CD14-positive monocyte (primary cell): Measurements from ENCODE around the gene RGS7. TPM values are rescaled to one million over a fixed set of nuclear protein-coding genes. Genes with fewer than 3 reads are reported as not detected.

Experiments used
- DNase-seq, 3 donors: peaks; one replicate each; pipeline ENCODE4 v3.0.0-alpha.2; 2011 to 2022
- H2AFZ ChIP-seq: 2 replicates; pipeline ENCODE4 v1.6.0; 2012; ENCODE audit warnings: mild to moderate bottlenecking, low read depth, low read length, inconsistent platforms; ENCODE audit not compliant: insufficient read depth, poor library complexity, severe bottlenecking
- H3K27ac ChIP-seq, 2 donors: 1 replicate in 1 of 2; 2 replicates in 1 of 2; pipeline ENCODE4 v1.5.1; 2012 to 2013; ENCODE audit warnings: low read length in 2 of 2, control low read depth in 1 of 2, inconsistent platforms in 1 of 2, low read depth in 1 of 2, mild to moderate bottlenecking in 1 of 2
- H3K27me3 ChIP-seq, 2 donors: one replicate each; pipeline versions ENCODE4 v1.6.0 to v1.6.1; 2011 to 2013; ENCODE audit warnings: low read length in 2 of 2; ENCODE audit not compliant: control insufficient read depth in 2 of 2, insufficient read depth in 2 of 2
- H3K36me3 ChIP-seq, 2 donors: replicated peaks in 1 of 2; 1 replicate in 1 of 2; 2 replicates in 1 of 2; pipeline versions ENCODE4 v1.5.1 to v1.6.1; 2012 to 2013; ENCODE audit warnings: low read length in 2 of 2, control low read depth in 1 of 2, inconsistent platforms in 1 of 2, mild to moderate bottlenecking in 1 of 2; ENCODE audit not compliant: insufficient read depth in 2 of 2, control insufficient read depth in 1 of 2
- H3K4me1 ChIP-seq, 2 donors: 1 replicate in 1 of 2; 2 replicates in 1 of 2; pipeline versions ENCODE4 v1.5.1 to v1.6.1; 2012 to 2013; ENCODE audit warnings: low read length in 2 of 2, control low read depth in 1 of 2, inconsistent platforms in 1 of 2, mild to moderate bottlenecking in 1 of 2, moderate library complexity in 1 of 2; ENCODE audit not compliant: insufficient read depth in 2 of 2, control insufficient read depth in 1 of 2
- H3K4me2 ChIP-seq: replicated peaks from 2 replicates; pipeline ENCODE3; 2012; ENCODE audit warnings: low read length, moderate library complexity, mild to moderate bottlenecking; ENCODE audit not compliant: poor library complexity, severe bottlenecking; ENCODE audit errors: extremely low read depth
- H3K4me3 ChIP-seq, 3 experiments: fragments of 200-600 bp in 1 of 3; sonication (generic) in 1 of 3; replicated peaks in 1 of 3; 1 replicate in 2 of 3; 2 replicates in 1 of 3; pipeline ENCODE4 v1.5.1; 2011 to 2013; ENCODE audit warnings: low read length in 3 of 3, mild to moderate bottlenecking in 3 of 3, control low read depth in 2 of 3, low read depth in 2 of 3, inconsistent platforms in 1 of 3, moderate library complexity in 1 of 3
- H3K79me2 ChIP-seq: 2 replicates; pipeline ENCODE4 v1.6.0; 2012; ENCODE audit warnings: mild to moderate bottlenecking, control low read depth, inconsistent platforms, low read length, moderate library complexity; ENCODE audit not compliant: insufficient read depth
- H3K9ac ChIP-seq: 2 replicates; pipeline ENCODE4 v1.6.0; 2017; ENCODE audit warnings: low read length, mild to moderate bottlenecking; ENCODE audit not compliant: insufficient read depth, poor library complexity, severe bottlenecking
- H3K9me3 ChIP-seq, 2 donors: replicated peaks in 1 of 2; 1 replicate in 1 of 2; 2 replicates in 1 of 2; pipeline versions ENCODE4 v1.5.1 to v1.6.1; 2012 to 2013; ENCODE audit warnings: low read length in 2 of 2, control low read depth in 1 of 2; ENCODE audit not compliant: control insufficient read depth in 1 of 2, insufficient read depth in 1 of 2
- H4K20me1 ChIP-seq: 2 replicates; pipeline ENCODE4 v1.6.0; 2012; ENCODE audit warnings: mild to moderate bottlenecking, low read length, control low read depth, moderate library complexity; ENCODE audit not compliant: insufficient read depth
- H3K27ac Mint-ChIP-seq, 7 donors: one replicate each; pipeline ENCODE4 v1.8.0; 2020; ENCODE audit warnings: mild to moderate bottlenecking in 7 of 7, mixed read lengths in 7 of 7, moderate library complexity in 6 of 7, inconsistent platforms in 2 of 7
- H3K27me3 Mint-ChIP-seq, 3 donors: one replicate each; pipeline ENCODE4 v1.8.0; 2021 to 2022; ENCODE audit warnings: low read depth in 3 of 3, mild to moderate bottlenecking in 3 of 3, mixed read lengths in 3 of 3, moderate library complexity in 3 of 3, inconsistent platforms in 1 of 3
- H3K36me3 Mint-ChIP-seq, 2 donors: one replicate each; pipeline ENCODE4 v1.8.0; 2020; ENCODE audit warnings: mixed read lengths in 2 of 2, inconsistent platforms in 1 of 2, mild to moderate bottlenecking in 1 of 2
- H3K4me1 Mint-ChIP-seq: one replicate; pipeline ENCODE4 v1.8.0; 2020; ENCODE audit warnings: mild to moderate bottlenecking, mixed read lengths
- H3K4me3 Mint-ChIP-seq, 2 donors: one replicate each; pipeline ENCODE4 v1.8.0; 2020; ENCODE audit warnings: mild to moderate bottlenecking in 2 of 2, mixed read lengths in 2 of 2, moderate library complexity in 1 of 2
- H3K9me3 Mint-ChIP-seq, 7 donors: one replicate each; pipeline ENCODE4 v1.8.0; 2020 to 2022; ENCODE audit warnings: mixed read lengths in 7 of 7, mild to moderate bottlenecking in 6 of 7, moderate library complexity in 6 of 7, inconsistent platforms in 2 of 7
- WGBS: methylation state at CpG from one replicate; pipeline ENCODE4 v1.1.5; 2013; ENCODE audit warnings: missing lambda C conversion rate; ENCODE audit not compliant: insufficient coverage; 5-methylcytosine and 5-hydroxymethylcytosine counted together
- intact Hi-C, 2 donors: fragments of 100-400 bp; cut with micrococcal nuclease; formaldehyde crosslinking; loops; one replicate each; pipeline versions ENCODE4 v1.15.0 to v1.15.1; 2023
- polyA plus RNA-seq, 3 donors: library from polyadenylated mRNA; depleted of rRNA in 1 of 3; unstranded in 2 of 3; stranded (reverse) in 1 of 3; fragments of 300-500 nt in 2 of 3; fragments of >200 nt in 1 of 3; fragmentation: Illumina TruSeq in 2 of 3; gene quantifications; 1 replicate in 2 of 3; 2 replicates in 1 of 3; pipeline ENCODE4 v1.2.3, GENCODE V29; 2012 to 2021
- TF ChIP-seq, protein P1 (sequence below): fragments of 200-600 bp; IDR thresholded peaks from one replicate; pipeline ENCODE4 v1.8.0; 2022; ENCODE audit warnings: antibody characterized with exemption, mild to moderate bottlenecking

Gene RGS7
- polyA plus RNA-seq, 3 donors, result not detected

DNA sequence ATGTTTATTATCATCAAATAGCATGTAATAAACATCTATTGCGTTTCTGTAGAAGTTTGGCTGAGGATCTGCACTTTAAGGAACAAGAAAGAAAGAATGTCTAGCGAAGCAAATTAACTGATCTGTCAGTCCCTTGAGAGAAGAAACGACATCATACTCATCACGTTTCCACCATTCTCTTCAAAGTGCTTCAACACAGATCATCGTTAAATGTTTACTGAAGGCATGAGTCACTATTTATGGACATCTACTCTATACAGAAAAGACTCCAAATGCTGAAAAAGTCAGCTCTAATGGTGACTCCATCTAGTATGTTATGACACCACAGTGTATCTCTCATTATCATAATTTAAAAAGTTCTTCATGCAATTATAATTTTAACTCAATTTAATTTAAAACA, 369.1 kb downstream of the RGS7 start:
- no peak overlapping the region for H3K27ac Mint-ChIP-seq
- H2AFZ ChIP-seq, result no peak overlapping the region
- no peak overlapping the region for H3K4me2 ChIP-seq
- no peak overlapping the region for H3K27ac ChIP-seq
- no peak overlapping the region for H3K4me3 ChIP-seq
- H3K9ac ChIP-seq, result no peak overlapping the region
- H3K9me3 Mint-ChIP-seq, result peaks cover 0 to 12% (median 6%) of the 10 kb centered on the region in 7 donors
- TF ChIP-seq, protein P1, sequence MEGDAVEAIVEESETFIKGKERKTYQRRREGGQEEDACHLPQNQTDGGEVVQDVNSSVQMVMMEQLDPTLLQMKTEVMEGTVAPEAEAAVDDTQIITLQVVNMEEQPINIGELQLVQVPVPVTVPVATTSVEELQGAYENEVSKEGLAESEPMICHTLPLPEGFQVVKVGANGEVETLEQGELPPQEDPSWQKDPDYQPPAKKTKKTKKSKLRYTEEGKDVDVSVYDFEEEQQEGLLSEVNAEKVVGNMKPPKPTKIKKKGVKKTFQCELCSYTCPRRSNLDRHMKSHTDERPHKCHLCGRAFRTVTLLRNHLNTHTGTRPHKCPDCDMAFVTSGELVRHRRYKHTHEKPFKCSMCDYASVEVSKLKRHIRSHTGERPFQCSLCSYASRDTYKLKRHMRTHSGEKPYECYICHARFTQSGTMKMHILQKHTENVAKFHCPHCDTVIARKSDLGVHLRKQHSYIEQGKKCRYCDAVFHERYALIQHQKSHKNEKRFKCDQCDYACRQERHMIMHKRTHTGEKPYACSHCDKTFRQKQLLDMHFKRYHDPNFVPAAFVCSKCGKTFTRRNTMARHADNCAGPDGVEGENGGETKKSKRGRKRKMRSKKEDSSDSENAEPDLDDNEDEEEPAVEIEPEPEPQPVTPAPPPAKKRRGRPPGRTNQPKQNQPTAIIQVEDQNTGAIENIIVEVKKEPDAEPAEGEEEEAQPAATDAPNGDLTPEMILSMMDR, result no peak
- no peak overlapping the region for H3K4me3 Mint-ChIP-seq
- DNase-seq, result no peak
- WGBS, result 100% methylated on average over 1 of the region's 5 CpGs
- H3K36me3 Mint-ChIP-seq, result no peaks in the 10 kb centered on the region
- H4K20me1 ChIP-seq, result no peaks in the 10 kb centered on the region
- H3K36me3 ChIP-seq, result no peaks in the 10 kb centered on the region
- no peaks in the 10 kb centered on the region for H3K27me3 ChIP-seq
- no peaks in the 10 kb centered on the region for H3K79me2 ChIP-seq
- no peaks in the 10 kb centered on the region for H3K4me1 ChIP-seq
- H3K9me3 ChIP-seq, result peaks cover 0 to 3% of the 10 kb centered on the region in 2 donors
- no peaks in the 10 kb centered on the region for H3K27me3 Mint-ChIP-seq
- intact Hi-C loops, result no loop called here
- no peaks in the 10 kb centered on the region for H3K4me1 Mint-ChIP-seq

DNA sequence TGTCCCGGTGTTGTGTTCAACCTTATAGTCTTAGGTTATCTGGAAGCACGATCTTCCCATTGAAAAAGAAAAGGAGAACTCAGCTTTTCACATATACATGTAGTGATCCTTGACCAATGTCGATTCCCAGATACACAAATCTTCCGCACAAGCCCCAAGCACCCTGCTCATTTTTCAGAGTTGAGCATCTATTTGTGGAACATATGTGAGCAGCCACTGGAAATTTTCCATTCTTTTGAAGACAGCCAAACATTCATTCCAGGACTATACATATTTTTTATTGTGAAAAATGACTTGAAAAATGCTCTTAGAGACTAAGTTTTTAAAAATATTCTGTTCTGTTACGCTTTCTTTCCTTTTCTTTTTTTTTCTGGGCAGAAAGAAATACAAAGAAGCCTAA, 371.9 kb downstream of the RGS7 start:
- WGBS, result no CpG with 5 or more reads among the region's 5 CpGs

More for the DNA sequence above, 371.9 kb downstream of the RGS7 start:
- no peak overlapping the region for H3K9ac ChIP-seq
- no peak for DNase-seq
- H2AFZ ChIP-seq, result no peak overlapping the region
- TF ChIP-seq, protein P1, result no peak
- no peaks in the 10 kb centered on the region for H3K36me3 Mint-ChIP-seq
- no peaks in the 10 kb centered on the region for H3K79me2 ChIP-seq
- H3K4me3 ChIP-seq, result no peak overlapping the region
- H4K20me1 ChIP-seq, result no peaks in the 10 kb centered on the region
- peaks cover 0 to 8% (median 2%) of the 10 kb centered on the region in 7 donors for H3K9me3 Mint-ChIP-seq
- H3K4me1 ChIP-seq, result no peaks in the 10 kb centered on the region
- intact Hi-C loops, result no loop called here
- H3K27me3 Mint-ChIP-seq, result no peaks in the 10 kb centered on the region
- no peak overlapping the region for H3K27ac ChIP-seq
- no peaks in the 10 kb centered on the region for H3K4me1 Mint-ChIP-seq
- peaks cover 0 to 3% of the 10 kb centered on the region in 2 donors for H3K9me3 ChIP-seq
- no peak overlapping the region for H3K27ac Mint-ChIP-seq
- no peak overlapping the region for H3K4me2 ChIP-seq
- H3K27me3 ChIP-seq, result no peaks in the 10 kb centered on the region
- no peaks in the 10 kb centered on the region for H3K36me3 ChIP-seq
- H3K4me3 Mint-ChIP-seq, result no peak overlapping the region
